ENCODE data around the gene COL17A1. TPM values are rescaled to one million over a fixed set of nuclear protein-coding genes. Genes with fewer than 3 reads are reported as not detected.

The COL17A1 gene
- total RNA-seq, 1 donor from 2014 or later: not detected

DNA sequence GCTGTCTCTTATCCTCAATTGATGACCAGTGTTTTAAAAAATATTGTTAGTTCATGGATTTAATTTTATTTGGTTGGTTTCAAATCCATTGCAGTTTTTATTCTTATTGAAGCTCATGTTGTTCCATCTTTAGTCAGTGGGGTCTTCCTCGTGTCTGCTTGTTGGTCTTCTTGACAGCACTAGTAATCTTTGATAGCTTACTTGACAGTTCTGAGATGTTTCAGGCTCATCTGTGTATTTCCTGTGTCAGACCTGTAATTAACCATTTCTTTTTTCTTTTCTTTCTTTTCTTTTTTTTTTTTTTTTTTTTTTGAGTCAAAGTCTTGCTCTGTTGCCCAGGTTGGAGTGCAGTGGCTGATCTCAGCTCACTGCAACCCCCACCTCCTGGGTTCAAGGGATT is 90.5 kb downstream of the COL17A1 start:
- intact Hi-C loops (cut with micrococcal nuclease): no loop called here

DNA sequence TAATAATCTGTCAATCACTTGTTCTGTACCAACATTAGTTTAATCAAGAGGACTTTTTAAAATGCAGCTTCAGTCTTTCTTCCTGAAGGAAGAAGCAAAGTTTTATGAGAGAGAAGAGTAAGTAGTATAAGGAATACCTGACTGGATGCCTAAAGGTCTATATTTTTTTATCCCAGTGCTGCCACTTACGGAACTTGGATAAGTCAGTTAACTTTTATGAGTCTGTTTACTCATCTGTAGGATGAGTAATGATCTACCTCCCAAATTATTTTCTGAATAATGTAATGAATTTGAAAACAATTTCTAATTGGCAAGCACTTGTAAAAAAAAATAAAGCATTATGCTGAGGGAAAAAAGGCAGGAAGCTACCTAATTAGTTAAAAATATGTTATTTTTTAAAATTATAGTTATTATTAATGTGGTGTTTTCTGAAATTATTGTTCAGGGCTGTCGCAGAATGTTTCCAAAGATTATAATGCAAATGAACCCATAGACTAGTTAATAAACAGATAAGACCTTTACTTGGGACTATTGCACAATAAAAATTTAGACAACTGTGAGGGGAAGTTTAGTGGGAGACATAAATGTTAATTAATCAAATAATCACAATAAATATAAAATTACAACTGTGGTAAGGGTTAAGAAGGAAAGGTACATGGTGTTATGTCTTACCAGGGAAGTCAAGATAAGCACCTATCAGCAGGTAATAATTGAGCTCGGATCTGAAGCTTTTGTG is 94.1 kb downstream of the COL17A1 start:
- intact Hi-C loops (cut with micrococcal nuclease): no loop called here

DNA sequence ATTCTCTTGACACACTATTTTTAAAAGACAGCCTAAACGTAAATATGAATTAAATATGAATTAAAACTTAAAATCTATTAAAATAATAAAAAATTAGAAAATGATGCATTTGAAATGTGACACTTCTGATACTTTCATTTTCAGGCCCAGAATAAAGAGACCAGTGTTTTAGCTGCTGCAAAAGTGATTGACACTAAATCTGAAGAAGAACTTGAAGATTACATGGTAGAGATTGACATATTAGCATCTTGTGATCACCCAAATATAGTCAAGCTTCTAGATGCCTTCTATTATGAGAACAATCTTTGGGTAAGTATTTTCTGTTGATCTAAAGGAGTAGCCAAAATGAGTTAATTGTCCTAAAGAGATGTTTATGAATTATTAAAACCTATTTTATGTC is 95.1 kb downstream of the COL17A1 start:
- intact Hi-C loops (cut with micrococcal nuclease): no loop called here

DNA sequence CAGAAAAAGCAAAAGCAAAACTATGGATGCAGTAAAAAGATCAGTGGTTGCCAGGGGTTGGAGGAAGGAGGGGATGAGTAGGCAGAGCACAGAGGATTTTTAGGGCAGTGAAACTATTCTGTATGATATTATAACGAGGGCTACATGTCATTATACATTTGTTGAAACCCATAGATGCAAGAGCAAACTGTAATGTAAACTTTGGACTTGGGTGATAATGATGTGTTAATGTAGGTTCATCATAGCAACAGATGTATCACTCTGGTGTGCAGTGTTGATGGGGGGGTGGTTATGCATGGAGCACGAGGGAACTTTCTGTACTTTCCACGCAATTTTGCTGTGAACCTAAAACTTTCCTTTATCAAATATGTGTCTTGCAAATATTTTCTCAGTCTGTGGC is 95.6 kb downstream of the COL17A1 start:
- intact Hi-C loops (cut with micrococcal nuclease): no loop called here

DNA sequence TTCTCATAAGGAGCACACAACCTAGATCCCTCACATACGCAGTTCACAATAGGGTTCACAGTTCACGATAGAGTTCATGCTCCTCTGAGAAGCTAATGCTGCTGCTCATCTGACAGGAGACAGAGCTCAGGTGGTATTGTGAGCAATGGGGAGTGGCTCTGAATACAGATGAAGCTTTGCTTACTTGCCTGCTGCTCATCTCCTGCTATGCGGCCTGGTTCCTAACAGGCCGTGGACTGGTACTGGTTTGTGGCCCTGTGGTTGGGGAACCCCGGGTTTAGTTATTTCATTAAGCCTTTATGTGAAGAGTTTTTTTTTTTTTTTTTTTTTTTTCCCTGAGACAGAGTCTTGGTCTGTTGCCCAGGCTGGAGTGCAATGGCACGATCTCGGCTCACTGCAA is 99.3 kb downstream of the COL17A1 start:
- intact Hi-C loops (cut with micrococcal nuclease): no loop called here

DNA sequence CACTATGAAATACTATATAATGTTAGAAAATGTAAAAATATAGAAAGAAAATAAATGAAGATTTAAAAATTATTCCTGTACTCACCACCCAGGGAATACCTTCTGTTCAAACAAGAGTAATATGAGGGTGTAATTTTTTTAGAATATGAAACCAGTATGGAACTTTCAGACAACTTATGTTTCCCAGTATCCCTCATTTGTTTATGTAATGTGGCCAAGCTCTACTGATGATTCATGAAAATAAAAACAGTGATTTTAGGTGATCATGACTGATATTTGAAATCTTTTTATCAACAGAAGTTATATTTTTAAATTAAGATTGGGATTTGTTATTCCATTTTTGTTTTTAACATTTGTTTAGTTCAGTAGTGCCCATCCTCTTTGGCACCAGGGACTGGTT is 100.0 kb downstream of the COL17A1 start:
- intact Hi-C loops (cut with micrococcal nuclease): no loop called here

DNA sequence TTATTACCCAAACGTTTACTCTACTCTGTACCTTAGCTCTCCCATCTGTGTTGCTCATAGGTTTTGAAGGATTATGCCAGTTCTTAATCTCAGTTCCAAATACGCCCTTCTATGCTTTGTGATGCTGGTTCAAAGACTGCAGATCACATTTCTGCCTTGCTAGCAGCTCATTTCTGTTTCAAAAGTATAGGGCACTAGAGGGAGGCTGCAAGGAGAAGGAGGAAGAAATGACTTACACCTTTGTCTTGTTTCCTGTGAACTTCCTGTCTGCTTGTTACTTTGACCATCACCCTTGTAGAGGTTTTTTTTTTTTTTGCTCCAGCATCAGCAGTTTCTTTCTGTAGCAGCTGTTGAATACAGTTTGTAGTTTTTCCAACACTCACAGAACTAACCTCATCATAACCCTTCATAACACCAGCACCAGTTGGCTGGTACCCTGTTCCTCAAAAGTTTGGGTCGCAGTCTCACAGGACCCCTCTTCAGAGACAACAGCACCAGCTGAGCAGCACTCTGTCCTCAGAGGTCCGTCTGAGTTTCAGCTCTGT is 102.2 kb downstream of the COL17A1 start:
- intact Hi-C loops (cut with micrococcal nuclease): loop anchor here (1.0 to 5.0 kb wide), 2 partner anchors 16 to 139 kb away; partner anchors contain the start of genes SFR1 and SLK

DNA sequence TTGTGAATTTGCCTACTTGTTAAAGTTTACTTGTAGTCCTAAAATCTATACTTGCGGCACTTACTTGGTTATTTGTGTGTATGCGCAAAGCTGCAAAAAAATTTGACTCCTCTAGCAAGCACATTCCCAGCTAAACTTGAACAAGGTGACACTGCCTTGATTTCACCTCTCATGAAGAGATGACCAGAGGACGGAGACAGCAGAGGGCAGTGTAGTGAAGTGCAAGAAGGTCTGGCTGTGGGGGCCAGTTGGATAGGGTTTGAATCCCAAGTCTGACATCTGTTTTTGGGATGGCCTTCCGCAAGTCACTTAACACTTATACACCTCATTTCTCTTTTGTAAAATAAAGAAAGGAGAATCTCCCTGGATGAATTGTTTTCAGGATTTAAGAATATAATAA is 103.0 kb downstream of the COL17A1 start:
- intact Hi-C loops (cut with micrococcal nuclease): loop anchor here (1.0 to 5.0 kb wide), 2 partner anchors 15 to 140 kb away; partner anchors contain the start of genes SFR1 and SLK

Other genes with a start within 250 kb of the COL17A1 start
- gene SH3PXD2A, start 230.3 kb downstream of the COL17A1 start, total RNA-seq: 11.1 and 11.9 TPM in 2 replicates
- 36.6 and 37.1 TPM in 2 replicates for gene STN1, start 167.7 kb downstream of the COL17A1 start, total RNA-seq
- 26.8 and 27.4 TPM in 2 replicates for gene SLK, start 118.7 kb downstream of the COL17A1 start, total RNA-seq
- gene SFR1, start 36.3 kb upstream of the COL17A1 start, total RNA-seq: 13.6 and 14.7 TPM in 2 replicates
- gene CFAP43, start 146.5 kb upstream of the COL17A1 start, total RNA-seq: 0.09 TPM in 1 of 2 replicates, not detected in the other
- gene GSTO1, start 169.0 kb upstream of the COL17A1 start, total RNA-seq: 134 and 141 TPM in 2 replicates
- gene GSTO2, start 183.3 kb upstream of the COL17A1 start, total RNA-seq: 0.66 and 0.73 TPM in 2 replicates